Astrocyte (in vitro differentiated cells and primary cell): ENCODE data around the gene LYSMD2. TPM values are rescaled to one million over a fixed set of nuclear protein-coding genes. Genes with fewer than 3 reads are reported as not detected.

ENCODE experiments used
- DNase-seq: peaks from one replicate; pipeline ENCODE4 v3.0.0-alpha.2; 2010; ENCODE audit warnings: low read depth
- FAIRE-seq: peaks from 2 replicates; lab custom pipeline; 2011; peaks lifted over from hg19 to GRCh38; lab: Jason Lieb, UNC
- H2AFZ ChIP-seq: 2 replicates; pipeline ENCODE4 v1.6.0; 2012; ENCODE audit warnings: low read depth, low read length, inconsistent platforms
- H3K27ac ChIP-seq: 2 replicates; pipeline ENCODE4 v1.5.1; 2011; ENCODE audit warnings: low read depth, low read length, inconsistent platforms
- H3K27me3 ChIP-seq: 2 replicates; pipeline ENCODE4 v1.6.0; 2011; ENCODE audit warnings: low read length, inconsistent platforms; ENCODE audit not compliant: insufficient read depth
- H3K36me3 ChIP-seq: 2 replicates; pipeline ENCODE4 v1.5.1; 2011; ENCODE audit warnings: low read length, inconsistent platforms; ENCODE audit not compliant: insufficient read depth
- H3K4me1 ChIP-seq: 2 replicates; pipeline ENCODE4 v1.5.1; 2011; ENCODE audit warnings: low read length, inconsistent platforms; ENCODE audit not compliant: insufficient read depth
- H3K4me2 ChIP-seq: 2 replicates; pipeline ENCODE4 v1.6.0; 2012; ENCODE audit warnings: low read length, inconsistent platforms
- H3K4me3 ChIP-seq: 2 replicates; pipeline ENCODE4 v1.5.1; 2011; ENCODE audit warnings: low read depth, mild to moderate bottlenecking, low read length, inconsistent platforms; ENCODE audit not compliant: insufficient read depth
- H3K79me2 ChIP-seq: 2 replicates; pipeline ENCODE4 v1.6.0; 2012; ENCODE audit warnings: mild to moderate bottlenecking, low read length, inconsistent platforms; ENCODE audit not compliant: insufficient read depth
- H3K9ac ChIP-seq: 2 replicates; pipeline ENCODE4 v1.6.0; 2012; ENCODE audit warnings: mild to moderate bottlenecking, low read length, inconsistent platforms
- H3K9me3 ChIP-seq: 2 replicates; pipeline ENCODE4 v1.5.1; 2012; ENCODE audit warnings: low read depth, mild to moderate bottlenecking, low read length, inconsistent platforms; ENCODE audit not compliant: insufficient read depth
- H4K20me1 ChIP-seq: 2 replicates; pipeline ENCODE4 v1.6.0; 2012; ENCODE audit warnings: low read length, inconsistent platforms; ENCODE audit not compliant: insufficient read depth
- H3K27ac Mint-ChIP-seq: one replicate; pipeline ENCODE4 v1.8.0; 2021; ENCODE audit warnings: mild to moderate bottlenecking, mixed read lengths; ENCODE audit not compliant: unreplicated experiment
- H3K27me3 Mint-ChIP-seq: one replicate; pipeline ENCODE4 v1.8.0; 2021; ENCODE audit warnings: low read depth, mixed read lengths; ENCODE audit not compliant: unreplicated experiment
- H3K36me3 Mint-ChIP-seq: one replicate; pipeline ENCODE4 v1.8.0; 2021; ENCODE audit warnings: low read depth, mixed read lengths; ENCODE audit not compliant: unreplicated experiment
- H3K4me1 Mint-ChIP-seq: one replicate; pipeline ENCODE4 v1.8.0; 2021; ENCODE audit warnings: low read depth, mixed read lengths; ENCODE audit not compliant: unreplicated experiment
- H3K4me3 Mint-ChIP-seq: one replicate; pipeline ENCODE4 v1.8.0; 2021; ENCODE audit warnings: mild to moderate bottlenecking, moderate library complexity, mixed read lengths; ENCODE audit not compliant: unreplicated experiment
- H3K9me3 Mint-ChIP-seq: one replicate; pipeline ENCODE4 v1.8.0; 2021; ENCODE audit warnings: mild to moderate bottlenecking, mixed read lengths; ENCODE audit not compliant: unreplicated experiment
- EZH2 ChIP-seq: IDR thresholded peaks from 2 replicates; pipeline ENCODE4 v1.6.1; 2012; ENCODE audit warnings: mild to moderate bottlenecking, low read length, inconsistent platforms; ENCODE audit not compliant: insufficient read depth
- total RNA-seq: library from RNA; stranded (reverse); gene quantifications from 2 replicates; pipeline ENCODE4 v1.2.1, GENCODE V29; 2021
- TF ChIP-seq, protein P1 (sequence below): IDR thresholded peaks from 2 replicates; pipeline ENCODE4 v1.5.1; 2011; ENCODE audit warnings: low read depth, mild to moderate bottlenecking, inconsistent platforms, low read length, moderate library complexity; ENCODE audit not compliant: insufficient read depth

The LYSMD2 gene
- total RNA-seq, 1 donor from 2014 or later = 3.4 TPM

DNA sequence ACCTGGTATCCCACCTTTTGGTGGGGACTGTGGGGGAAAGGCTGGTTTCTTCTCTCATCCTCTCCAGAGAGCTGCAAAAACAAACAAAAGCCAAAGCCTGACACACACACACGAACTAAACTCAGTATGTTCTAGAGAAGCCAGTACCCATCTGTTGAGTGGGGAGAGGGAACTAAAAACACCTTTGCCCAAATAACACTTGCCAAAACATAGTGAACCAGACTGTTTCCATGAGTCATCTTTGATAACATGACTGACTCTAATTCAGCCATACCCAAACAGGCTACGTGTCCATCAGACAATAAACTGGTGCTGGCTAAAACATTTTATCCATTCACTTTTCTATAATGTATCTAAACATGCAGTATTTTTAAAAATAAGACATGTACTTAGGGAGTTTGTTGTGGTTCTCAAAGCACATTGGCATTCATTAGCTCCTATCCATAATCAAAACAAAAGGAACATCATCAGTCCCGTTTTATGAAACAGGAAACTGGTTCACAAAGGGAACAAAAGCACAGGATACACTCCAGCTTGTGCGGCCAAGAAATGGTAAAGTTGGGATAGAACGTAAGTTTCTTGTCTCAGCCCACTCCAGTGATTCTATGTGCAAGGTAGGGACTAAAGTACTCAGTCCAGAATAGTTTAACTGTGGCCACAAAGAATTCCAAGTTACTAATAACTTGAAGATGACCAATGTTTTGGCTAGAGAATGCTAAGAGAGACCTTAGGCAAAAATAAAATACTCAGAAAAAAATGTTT, 16.1 kb downstream of the LYSMD2 start:
- TF ChIP-seq, protein P1, sequence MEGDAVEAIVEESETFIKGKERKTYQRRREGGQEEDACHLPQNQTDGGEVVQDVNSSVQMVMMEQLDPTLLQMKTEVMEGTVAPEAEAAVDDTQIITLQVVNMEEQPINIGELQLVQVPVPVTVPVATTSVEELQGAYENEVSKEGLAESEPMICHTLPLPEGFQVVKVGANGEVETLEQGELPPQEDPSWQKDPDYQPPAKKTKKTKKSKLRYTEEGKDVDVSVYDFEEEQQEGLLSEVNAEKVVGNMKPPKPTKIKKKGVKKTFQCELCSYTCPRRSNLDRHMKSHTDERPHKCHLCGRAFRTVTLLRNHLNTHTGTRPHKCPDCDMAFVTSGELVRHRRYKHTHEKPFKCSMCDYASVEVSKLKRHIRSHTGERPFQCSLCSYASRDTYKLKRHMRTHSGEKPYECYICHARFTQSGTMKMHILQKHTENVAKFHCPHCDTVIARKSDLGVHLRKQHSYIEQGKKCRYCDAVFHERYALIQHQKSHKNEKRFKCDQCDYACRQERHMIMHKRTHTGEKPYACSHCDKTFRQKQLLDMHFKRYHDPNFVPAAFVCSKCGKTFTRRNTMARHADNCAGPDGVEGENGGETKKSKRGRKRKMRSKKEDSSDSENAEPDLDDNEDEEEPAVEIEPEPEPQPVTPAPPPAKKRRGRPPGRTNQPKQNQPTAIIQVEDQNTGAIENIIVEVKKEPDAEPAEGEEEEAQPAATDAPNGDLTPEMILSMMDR = no peak
- TF ChIP-seq EZH2 = no peak

DNA sequence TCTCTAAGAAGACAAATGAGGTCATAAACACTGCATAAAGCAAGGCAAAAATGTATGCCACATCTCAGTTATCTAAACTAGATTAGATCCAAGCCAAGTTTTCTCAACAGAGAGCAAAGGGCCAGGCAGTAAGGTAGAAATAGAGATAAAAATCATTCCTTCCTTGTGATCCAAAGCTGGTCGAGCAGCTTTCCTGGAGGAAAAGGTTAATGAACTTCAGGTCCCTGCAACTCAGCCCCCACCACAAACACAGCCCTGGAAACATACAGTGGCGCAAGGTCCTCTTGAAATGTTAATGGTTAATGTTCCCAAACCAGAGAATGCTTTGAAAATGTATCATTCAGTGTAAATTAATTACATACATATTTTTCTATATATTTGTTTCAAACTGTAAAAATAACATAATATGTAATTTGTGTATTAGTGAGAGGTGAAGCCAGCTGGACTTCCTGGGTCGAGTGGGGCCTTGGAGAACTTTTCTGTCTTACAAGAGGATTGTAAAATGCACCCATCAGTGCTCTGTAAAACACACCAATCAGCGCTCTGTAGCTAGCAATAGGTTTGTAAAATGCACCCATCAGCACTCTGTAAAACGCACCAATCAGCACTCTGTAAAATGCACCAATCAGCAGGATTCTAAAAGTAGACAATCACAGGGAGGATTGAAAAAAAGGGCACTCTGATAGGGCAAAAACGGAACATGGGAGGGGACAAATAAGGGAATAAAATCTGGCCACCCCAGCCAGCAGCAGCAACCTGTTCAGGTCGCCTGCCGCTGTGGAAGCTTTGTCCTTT, 17.1 kb downstream of the LYSMD2 start:
- Histone ChIP-seq H3K9ac (no peak overlapping the region), H3K9me3 (no peaks in the 10 kb centered on the region), H3K79me2 (no peaks in the 10 kb centered on the region), H3K27me3 (no peaks in the 10 kb centered on the region), H3K4me1 (peaks cover 5% of the 10 kb centered on the region), H3K36me3 (no peaks in the 10 kb centered on the region), H3K27ac (no peak overlapping the region), H3K4me2 (no peak overlapping the region), H2AFZ (no peak overlapping the region), H4K20me1 (no peaks in the 10 kb centered on the region), H3K4me3 (no peak overlapping the region)
- FAIRE-seq (no peak), DNase-seq (no peak)
- TF ChIP-seq EZH2 = no peak
- TF ChIP-seq, protein P1 = no peak
- H3K4me3 Mint-ChIP-seq = no peak overlapping the region
- no peaks in the 10 kb centered on the region for H3K9me3 Mint-ChIP-seq
- H3K4me1 Mint-ChIP-seq = peaks cover 18% of the 10 kb centered on the region
- H3K27ac Mint-ChIP-seq = no peak overlapping the region
- H3K27me3 Mint-ChIP-seq = no peaks in the 10 kb centered on the region
- no peaks in the 10 kb centered on the region for H3K36me3 Mint-ChIP-seq

More for the DNA sequence above, 16.1 kb downstream of the LYSMD2 start:
- Mint-ChIP-seq H3K9me3 (no peaks in the 10 kb centered on the region), H3K36me3 (no peaks in the 10 kb centered on the region), H3K27ac (no peak overlapping the region), H3K27me3 (no peaks in the 10 kb centered on the region), H3K4me3 (no peak overlapping the region), H3K4me1 (peaks cover 22% of the 10 kb centered on the region)
- Histone ChIP-seq H3K36me3 (no peaks in the 10 kb centered on the region), H2AFZ (peak overlapping the region; percentile 28), H3K9me3 (no peaks in the 10 kb centered on the region), H3K9ac (no peak overlapping the region), H3K4me3 (no peak overlapping the region), H3K4me1 (peaks cover 8% of the 10 kb centered on the region), H3K4me2 (peak overlapping the region; percentile 49), H3K79me2 (no peaks in the 10 kb centered on the region), H3K27ac (no peak overlapping the region), H4K20me1 (no peaks in the 10 kb centered on the region), H3K27me3 (no peaks in the 10 kb centered on the region)
- FAIRE-seq (no peak), DNase-seq (peak; percentile 54)
